DOHH2 (cell line): ENCODE results near the gene CARHSP1.

Experiments
- EZH2phosphoT487 ChIP-seq: fragments of 200-600 bp; sonication (generic); IDR thresholded peaks from 2 replicates; pipeline ENCODE4 v1.6.1; 2017; ENCODE audit warnings: borderline replicate concordance, mild to moderate bottlenecking, antibody characterized with exemption, low read length, moderate library complexity, mixed read lengths
- TF ChIP-seq, protein P1 (sequence below): fragments of 200-600 bp; sonication (generic); IDR thresholded peaks from one replicate; pipeline ENCODE4 v1.5.1; 2014; ENCODE audit warnings: antibody characterized with exemption, mild to moderate bottlenecking, low read depth, low read length; ENCODE audit not compliant: poor library complexity, severe bottlenecking

DNA sequence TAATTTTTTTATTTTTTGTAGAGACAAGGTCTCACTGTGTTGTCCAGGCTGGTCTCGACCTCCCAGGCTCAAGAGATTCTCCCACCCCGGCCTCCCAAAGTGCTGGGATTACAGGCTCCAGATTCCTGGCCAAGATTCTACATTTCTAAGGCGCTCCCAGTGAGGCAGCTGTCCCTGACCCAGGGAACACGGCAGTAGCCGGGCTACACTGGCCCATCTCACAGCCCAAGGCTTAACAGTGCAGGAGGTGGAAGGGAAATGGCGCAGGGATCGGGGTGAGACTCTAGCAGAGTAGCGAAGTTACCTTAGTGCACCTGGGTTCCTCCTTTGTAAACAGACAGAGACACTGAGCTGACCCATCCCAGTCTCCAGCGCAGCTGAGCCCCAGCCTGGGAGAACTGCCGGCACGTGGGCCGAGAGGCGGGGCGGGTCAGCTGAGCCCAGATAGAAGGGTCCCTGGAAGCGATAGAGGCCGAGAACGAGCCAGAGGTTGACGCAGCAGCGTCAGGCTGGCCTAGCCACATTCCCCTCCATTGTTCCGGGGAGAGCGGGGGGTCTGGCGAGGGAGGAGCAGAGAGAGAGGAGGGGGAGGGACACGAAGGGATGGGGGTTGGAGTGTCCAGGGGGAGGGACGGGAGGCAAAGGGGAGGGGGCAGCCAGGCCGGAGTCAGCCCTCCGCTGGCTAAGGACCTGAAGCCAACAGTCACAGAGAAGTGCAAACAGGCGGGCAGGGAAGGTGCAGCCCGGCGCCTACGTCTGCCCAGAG is 2.5 kb downstream of the CARHSP1 start:
- TF ChIP-seq, protein P1, sequence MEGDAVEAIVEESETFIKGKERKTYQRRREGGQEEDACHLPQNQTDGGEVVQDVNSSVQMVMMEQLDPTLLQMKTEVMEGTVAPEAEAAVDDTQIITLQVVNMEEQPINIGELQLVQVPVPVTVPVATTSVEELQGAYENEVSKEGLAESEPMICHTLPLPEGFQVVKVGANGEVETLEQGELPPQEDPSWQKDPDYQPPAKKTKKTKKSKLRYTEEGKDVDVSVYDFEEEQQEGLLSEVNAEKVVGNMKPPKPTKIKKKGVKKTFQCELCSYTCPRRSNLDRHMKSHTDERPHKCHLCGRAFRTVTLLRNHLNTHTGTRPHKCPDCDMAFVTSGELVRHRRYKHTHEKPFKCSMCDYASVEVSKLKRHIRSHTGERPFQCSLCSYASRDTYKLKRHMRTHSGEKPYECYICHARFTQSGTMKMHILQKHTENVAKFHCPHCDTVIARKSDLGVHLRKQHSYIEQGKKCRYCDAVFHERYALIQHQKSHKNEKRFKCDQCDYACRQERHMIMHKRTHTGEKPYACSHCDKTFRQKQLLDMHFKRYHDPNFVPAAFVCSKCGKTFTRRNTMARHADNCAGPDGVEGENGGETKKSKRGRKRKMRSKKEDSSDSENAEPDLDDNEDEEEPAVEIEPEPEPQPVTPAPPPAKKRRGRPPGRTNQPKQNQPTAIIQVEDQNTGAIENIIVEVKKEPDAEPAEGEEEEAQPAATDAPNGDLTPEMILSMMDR, result no peak
- TF ChIP-seq EZH2phosphoT487, result no peak
